HepG2 (cell line): Measurements from ENCODE around the gene MRPS34.

Experiments used
- CEBPB ChIP-seq: IDR thresholded peaks from 2 replicates; pipeline ENCODE4 v1.6.1; 2011; ENCODE audit warnings: low read depth, low read length, improper control_type of control experiment, borderline replicate concordance
- HMGA1 ChIP-seq: sonication (generic); formaldehyde crosslinking; conservative IDR thresholded peaks from 2 replicates; pipeline ENCODE4 v1.4.0; 2020; ENCODE audit warnings: missing genetic modification reagents
- MTF1 ChIP-seq: sonication (generic); formaldehyde crosslinking; IDR thresholded peaks from 2 replicates; pipeline ENCODE4 v1.5.0; 2020; ENCODE audit warnings: missing genetic modification reagents
- NFATC3 ChIP-seq: sonication (generic); formaldehyde crosslinking; IDR thresholded peaks from 2 replicates; pipeline ENCODE4 v1.5.1; 2020; ENCODE audit warnings: mild to moderate bottlenecking, missing genetic modification reagents
- PHF8 ChIP-seq: sonication (generic); formaldehyde crosslinking; IDR thresholded peaks from 2 replicates; pipeline ENCODE4 v1.5.0; 2020; ENCODE audit warnings: missing genetic modification reagents
- RAD21 ChIP-seq: fragments of 450-650 bp; formaldehyde crosslinking; IDR thresholded peaks from 2 replicates; pipeline ENCODE4 v1.5.0; 2020; ENCODE audit warnings: mild to moderate bottlenecking
- REXO4 ChIP-seq: sonication (generic); formaldehyde crosslinking; IDR thresholded peaks from 2 replicates; pipeline ENCODE4 v1.8.0; 2022; ENCODE audit warnings: missing genetic modification reagents, mild to moderate bottlenecking, borderline replicate concordance
- TBX2 ChIP-seq: sonication (generic); formaldehyde crosslinking; IDR thresholded peaks from 2 replicates; pipeline ENCODE4 v1.5.0; 2020; ENCODE audit warnings: missing genetic modification reagents, mild to moderate bottlenecking, borderline replicate concordance
- YY1 ChIP-seq: IDR thresholded peaks from 2 replicates; pipeline ENCODE4 v1.6.1; 2011; ENCODE audit warnings: low read length, low read depth, moderate library complexity, mild to moderate bottlenecking; ENCODE audit not compliant: insufficient read depth, insufficient replicate concordance
- TF ChIP-seq, protein P1 (sequence below): sonication (generic); formaldehyde crosslinking; conservative IDR thresholded peaks from 2 replicates; pipeline ENCODE4 v1.4.0; 2020; ENCODE audit warnings: missing genetic modification reagents
- TF ChIP-seq, protein P2 (sequence below): sonication (generic); formaldehyde crosslinking; IDR thresholded peaks from 2 replicates; pipeline ENCODE4 v1.8.0; 2022; ENCODE audit warnings: mild to moderate bottlenecking, missing genetic modification reagents; ENCODE audit not compliant: insufficient replicate concordance

DNA sequence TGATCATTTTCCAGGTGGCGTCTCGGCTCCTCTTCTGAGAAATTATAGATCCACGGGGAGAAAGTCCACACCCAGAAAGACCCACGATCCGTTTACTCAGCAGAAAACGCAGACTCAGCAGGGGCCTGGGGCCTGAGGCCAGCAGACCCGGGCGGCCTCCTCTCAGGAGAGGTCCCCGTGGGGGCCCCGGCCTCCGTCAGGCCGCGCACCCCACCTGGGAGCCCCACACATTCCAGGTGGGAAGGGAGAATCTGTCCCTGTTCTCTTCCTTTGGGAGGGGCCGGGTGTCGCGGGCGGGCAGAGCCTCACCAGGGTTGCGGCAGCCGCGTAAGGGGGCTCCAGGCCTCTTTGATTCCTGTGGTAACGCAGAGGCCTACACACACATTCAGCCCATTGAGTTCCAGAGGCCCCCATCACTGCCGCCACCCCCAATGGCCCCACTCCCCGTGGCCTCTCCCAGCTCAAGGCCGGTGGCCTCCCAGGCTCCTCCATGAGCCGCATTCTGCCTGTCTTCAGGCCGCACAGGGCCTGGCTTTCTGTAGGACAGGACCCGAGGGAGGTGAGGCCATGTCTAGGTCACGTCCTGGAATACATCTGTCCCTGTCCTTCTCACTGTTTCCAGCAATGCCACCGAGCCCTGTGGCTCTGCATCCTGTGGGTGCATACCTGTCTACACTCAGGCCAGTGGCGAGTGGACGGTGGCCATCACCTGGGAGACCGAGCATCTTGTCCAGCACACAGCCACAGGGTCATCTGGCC, 22.2 kb upstream of the MRPS34 start:
- TF ChIP-seq NFATC3 (CRISPR knock-in tag) (no peak), YY1 (no peak), PHF8 (CRISPR knock-in tag) (no peak; the same call in 1 of the 2 replicates), RAD21 (CRISPR knock-in tag) (no peak), MTF1 (CRISPR knock-in tag) (no peak), REXO4 (CRISPR knock-in tag) (no peak), TBX2 (CRISPR knock-in tag) (no peak; the same call in 1 of the 2 replicates), HMGA1 (CRISPR knock-in tag) (no peak), CEBPB (no peak)
- TF ChIP-seq, protein P1, sequence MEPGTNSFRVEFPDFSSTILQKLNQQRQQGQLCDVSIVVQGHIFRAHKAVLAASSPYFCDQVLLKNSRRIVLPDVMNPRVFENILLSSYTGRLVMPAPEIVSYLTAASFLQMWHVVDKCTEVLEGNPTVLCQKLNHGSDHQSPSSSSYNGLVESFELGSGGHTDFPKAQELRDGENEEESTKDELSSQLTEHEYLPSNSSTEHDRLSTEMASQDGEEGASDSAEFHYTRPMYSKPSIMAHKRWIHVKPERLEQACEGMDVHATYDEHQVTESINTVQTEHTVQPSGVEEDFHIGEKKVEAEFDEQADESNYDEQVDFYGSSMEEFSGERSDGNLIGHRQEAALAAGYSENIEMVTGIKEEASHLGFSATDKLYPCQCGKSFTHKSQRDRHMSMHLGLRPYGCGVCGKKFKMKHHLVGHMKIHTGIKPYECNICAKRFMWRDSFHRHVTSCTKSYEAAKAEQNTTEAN (CRISPR knock-in tag), result no peak
- TF ChIP-seq, protein P2, sequence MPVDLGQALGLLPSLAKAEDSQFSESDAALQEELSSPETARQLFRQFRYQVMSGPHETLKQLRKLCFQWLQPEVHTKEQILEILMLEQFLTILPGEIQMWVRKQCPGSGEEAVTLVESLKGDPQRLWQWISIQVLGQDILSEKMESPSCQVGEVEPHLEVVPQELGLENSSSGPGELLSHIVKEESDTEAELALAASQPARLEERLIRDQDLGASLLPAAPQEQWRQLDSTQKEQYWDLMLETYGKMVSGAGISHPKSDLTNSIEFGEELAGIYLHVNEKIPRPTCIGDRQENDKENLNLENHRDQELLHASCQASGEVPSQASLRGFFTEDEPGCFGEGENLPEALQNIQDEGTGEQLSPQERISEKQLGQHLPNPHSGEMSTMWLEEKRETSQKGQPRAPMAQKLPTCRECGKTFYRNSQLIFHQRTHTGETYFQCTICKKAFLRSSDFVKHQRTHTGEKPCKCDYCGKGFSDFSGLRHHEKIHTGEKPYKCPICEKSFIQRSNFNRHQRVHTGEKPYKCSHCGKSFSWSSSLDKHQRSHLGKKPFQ, result no peak
